HS-27A (cell line): ENCODE data around the gene CLEC14A.
A peak's percentile ranks its signal among the peaks of the same experiment; 100 is the strongest.

ENCODE experiments used
- DNase-seq: peaks from one replicate; pipeline ENCODE4 v3.0.0-alpha.2; 2012; ENCODE audit warnings: low read depth, missing footprints

The CLEC14A gene

DNA sequence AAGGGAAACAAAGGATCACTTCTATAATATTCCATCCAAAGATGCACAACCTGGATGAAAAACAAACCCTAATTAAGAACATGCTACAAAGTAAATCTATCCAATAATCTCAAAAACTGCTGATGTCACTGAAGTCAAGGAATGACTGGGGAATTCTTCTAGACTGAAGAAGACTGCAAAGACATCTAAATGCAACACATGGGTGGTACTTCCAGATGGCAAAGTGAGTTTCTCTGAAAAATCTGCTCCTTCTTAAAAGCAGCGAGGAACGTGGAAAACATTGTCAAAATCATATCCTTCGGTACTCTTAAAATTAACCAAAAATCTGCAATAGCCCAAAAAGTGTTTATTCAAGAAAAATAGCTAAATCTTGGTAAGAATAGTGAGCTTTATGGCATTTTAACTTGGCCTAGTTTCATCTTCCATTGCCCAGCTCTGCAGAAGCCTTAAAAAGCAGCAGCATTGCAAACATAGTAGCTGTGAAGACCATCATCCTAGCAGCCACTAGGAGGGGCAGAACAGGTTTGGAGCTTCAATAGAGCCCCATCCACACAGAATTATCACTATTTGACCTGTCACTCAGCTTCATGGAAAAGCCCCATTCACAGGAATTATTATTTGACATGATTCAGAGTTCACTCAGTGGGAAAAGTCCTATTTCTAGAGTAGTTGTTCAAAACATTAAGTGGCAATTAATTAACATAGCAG lies 7.4 kb downstream of the CLEC14A start:
- DNase-seq = no peak

- no peak for DNase-seq
Measured at GRCh38 chr14:38243696-38244240, 12.1 kb downstream of the CLEC14A start.

DNA sequence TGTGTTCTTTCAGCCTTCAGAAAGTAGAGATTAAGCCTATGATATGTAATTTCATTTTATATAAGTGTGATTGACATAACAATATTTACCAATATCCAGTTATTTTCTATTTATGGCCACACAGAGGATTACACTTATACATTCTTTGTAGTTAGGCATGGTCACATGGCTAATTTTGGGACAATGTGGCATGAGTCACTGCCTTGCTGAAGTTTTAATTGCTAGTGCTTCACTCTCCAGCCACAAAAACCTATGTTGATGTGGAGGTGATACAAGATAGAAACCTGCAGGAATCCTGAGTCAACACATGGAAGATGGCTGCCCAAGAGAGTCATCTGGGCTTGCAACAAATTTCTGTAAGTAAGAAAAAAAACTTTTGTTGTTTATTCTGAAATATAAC lies 17.0 kb downstream of the CLEC14A start:
- no peak for DNase-seq

GRCh38 chr14:38238332-38238731 lies 17.6 kb downstream of the CLEC14A start:
- DNase-seq = peak; percentile 29

- DNase-seq = no peak
Measured at GRCh38 chr14:38233218-38233617, 22.7 kb downstream of the CLEC14A start.

DNA sequence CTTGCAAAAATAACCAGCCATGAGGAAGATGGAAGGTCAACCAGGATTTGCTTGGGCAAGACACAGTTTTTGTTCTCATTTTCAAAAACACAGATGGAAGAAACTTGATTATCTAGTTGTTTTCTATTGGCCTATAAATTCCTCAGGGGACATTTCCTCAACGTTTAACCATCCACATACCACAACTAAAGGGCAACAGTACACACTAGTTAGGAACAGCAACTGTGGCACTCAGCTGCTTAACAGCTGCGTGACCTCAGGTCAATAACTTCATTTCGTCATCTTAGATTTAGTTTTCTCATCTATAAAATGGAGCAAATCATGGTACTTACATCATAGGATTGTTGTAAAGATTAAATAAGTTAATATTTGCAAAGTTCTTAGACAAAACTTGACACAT lies 29.5 kb downstream of the CLEC14A start:
- DNase-seq = no peak

- no peak for DNase-seq
Measured at GRCh38 chr14:38225946-38226345, 29.9 kb downstream of the CLEC14A start.

DNA sequence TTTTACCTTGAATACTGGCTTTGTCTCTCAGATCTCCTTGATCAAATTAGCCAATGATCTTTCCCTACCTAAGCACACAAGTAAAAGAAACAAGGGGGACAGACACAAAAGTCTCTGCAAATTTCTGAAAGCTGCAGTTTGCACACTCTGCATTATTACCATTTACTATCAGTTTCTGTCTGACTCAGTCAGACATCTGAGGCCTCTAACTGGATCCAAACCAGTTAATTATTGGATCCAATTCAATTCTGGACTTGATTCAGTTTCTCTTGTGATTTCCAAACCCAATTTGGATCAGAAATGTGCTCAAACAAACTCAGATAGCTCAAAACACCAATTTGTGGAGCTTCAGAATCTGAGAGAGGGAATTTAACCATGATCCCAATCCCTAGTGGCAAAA lies 31.6 kb downstream of the CLEC14A start:
- DNase-seq = no peak

DNA sequence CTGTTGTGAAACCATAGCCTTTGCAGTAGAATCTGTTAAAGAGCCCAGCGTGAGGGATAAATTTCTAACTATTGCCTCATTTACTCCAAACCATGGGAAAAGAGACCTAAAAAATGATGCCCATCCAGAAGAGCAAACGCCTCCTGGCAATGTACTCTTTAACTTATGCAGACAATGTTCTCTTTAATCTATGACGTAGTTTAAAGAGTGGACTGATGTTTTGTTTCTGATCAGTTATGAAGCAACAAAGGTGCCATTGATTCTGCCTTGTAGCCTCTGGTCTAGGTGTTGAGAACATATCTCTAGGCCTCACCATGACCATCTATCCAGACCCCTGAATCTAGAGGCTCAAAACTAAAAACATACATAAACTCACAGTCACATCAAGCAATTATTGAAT lies 34.8 kb downstream of the CLEC14A start:
- DNase-seq = no peak

GRCh38 chr14:38217553-38217952 lies 38.3 kb downstream of the CLEC14A start:
- DNase-seq = no peak

GRCh38 chr14:38213001-38213400 lies 42.9 kb downstream of the CLEC14A start:
- DNase-seq = no peak

DNA sequence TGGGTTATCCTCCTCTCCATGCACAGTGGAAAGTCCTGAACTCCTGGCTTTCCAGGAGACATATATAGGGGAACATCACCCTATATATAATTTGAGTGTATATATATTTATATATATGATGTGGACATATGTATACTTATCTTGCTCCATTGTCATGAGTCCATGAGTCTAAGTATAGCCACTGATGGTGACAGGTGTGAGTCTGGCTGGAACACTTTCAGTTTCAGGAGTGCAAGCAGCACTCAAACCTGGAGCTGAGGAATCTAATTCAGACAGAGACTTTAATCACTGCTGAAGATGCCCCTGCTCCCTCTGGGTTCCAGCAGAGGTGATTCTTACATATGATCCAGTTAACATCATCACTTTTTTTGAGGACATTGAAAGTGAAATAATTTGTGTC lies 43.8 kb downstream of the CLEC14A start:
- DNase-seq = no peak

- no peak for DNase-seq
Measured at GRCh38 chr14:38211255-38211735, 44.6 kb downstream of the CLEC14A start.

DNA sequence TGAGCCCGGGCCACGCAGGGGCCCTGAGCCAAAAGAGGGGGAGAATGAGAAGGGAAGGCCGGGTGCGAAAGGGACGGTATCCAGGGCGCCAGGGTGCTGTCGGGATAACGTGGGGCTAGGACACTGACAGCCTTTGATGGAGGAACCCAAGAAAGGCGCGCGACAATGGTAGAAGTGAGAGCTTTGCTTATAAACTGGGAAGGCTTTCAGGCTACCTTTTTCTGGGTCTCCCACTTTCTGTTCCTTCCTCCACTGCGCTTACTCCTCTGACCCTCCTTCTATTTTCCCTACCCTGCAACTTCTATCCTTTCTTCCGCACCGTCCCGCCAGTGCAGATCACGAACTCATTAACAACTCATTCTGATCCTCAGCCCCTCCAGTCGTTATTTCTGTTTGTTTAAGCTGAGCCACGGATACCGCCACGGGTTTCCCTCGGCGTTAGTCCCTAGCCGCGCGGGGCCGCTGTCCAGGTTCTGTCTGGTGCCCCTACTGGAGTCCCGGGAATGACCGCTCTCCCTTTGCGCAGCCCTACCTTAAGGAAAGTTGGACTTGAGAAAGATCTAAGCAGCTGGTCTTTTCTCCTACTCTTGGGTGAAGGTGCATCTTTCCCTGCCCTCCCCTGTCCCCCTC lies 45.2 kb downstream of the CLEC14A start:
- DNase-seq = no peak

DNA sequence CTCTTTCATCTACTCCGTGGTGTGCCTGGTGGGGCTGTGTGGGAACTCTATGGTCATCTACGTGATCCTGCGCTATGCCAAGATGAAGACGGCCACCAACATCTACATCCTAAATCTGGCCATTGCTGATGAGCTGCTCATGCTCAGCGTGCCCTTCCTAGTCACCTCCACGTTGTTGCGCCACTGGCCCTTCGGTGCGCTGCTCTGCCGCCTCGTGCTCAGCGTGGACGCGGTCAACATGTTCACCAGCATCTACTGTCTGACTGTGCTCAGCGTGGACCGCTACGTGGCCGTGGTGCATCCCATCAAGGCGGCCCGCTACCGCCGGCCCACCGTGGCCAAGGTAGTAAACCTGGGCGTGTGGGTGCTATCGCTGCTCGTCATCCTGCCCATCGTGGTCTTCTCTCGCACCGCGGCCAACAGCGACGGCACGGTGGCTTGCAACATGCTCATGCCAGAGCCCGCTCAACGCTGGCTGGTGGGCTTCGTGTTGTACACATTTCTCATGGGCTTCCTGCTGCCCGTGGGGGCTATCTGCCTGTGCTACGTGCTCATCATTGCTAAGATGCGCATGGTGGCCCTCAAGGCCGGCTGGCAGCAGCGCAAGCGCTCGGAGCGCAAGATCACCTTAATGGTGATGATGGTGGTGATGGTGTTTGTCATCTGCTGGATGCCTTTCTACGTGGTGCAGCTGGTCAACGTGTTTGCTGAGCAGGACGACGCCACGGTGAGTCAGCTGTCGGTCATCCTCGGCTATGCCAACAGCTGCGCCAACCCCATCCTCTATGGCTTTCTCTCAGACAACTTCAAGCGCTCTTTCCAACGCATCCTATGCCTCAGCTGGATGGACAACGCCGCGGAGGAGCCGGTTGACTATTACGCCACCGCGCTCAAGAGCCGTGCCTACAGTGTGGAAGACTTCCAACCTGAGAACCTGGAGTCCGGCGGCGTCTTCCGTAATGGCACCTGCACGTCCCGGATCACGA lies 46.0 kb downstream of the CLEC14A start:
- DNase-seq = no peak

- DNase-seq = no peak
Measured at GRCh38 chr14:38208618-38209562, 47.0 kb downstream of the CLEC14A start.

- DNase-seq = no peak
Measured at GRCh38 chr14:38207736-38208617, 47.9 kb downstream of the CLEC14A start, which contains the start of gene SSTR1. Gene SSTR1, plus strand, starts transcription at chr14:38207904. Its CDS starts 1,486 bp downstream, at chr14:38209390.

DNA sequence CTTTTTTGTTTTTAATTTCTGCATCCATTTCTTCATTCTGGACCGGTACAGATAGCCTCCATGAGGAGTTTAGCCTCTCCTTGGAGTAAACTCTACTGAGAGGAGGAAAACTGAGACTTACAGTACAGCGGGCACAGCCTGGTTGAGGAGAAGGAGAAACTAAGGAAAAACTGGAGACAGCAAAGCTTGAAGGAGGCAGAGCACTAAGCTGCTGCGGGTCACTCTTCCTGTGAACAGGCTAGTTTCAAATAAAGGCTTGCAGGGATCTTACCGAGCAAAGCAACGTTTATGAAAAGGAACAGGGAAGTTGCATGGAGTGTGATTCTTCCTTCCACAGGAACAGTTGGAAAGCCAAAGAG lies 48.5 kb downstream of the CLEC14A start:
- DNase-seq = no peak

DNA sequence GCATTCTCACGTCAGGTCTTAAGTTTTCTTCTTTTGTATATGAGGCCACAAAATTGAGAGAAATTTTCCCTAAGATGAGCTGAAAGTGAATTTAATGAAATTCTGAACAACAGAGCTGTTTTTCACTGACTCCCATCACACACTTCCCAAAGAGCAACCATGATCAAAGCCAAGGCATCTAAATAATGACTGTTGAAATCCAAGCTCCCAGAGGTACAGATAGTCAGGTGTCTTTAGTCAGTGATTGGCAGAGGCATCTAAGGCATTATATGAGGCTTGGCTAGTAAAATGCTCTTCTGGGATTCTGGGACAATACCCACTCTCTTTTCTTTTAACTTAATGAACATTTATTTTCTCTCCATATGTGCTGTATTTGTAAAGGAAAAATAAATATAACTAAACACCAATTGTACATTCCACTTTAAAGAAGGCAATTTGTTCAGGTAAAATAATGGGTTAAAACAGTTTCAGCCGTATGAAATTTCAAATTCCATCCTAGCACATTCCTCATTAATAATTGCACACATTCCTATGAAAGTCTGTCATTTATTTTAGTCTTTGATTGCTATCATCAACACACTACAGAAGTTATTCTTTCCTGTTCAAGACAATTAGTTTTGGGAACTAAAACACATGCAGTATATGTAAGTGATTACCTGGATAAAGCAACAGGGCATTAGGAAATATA lies 49.1 kb downstream of the CLEC14A start:
- no peak for DNase-seq
